Naive thymus-derived CD4-positive, alpha-beta T cell (primary cell): Measurements from ENCODE around the gene PKHD1. TPM values are rescaled to one million over a fixed set of nuclear protein-coding genes. Genes with fewer than 3 reads are reported as not detected.

Experiments
- ATAC-seq: fragments of 150-1000 bp; cut with Tn5 transposase; 2 replicates; pipeline ENCODE4 v1.10.0; 2021; ENCODE audit warnings: mild to moderate bottlenecking, moderate library complexity
- CTCF ChIA-PET: fragments of 350-600 bp; sonication (Branson Sonifier 250); formaldehyde crosslinking; loops from one replicate; lab custom pipeline; 2021; ENCODE audit warnings: antibody characterized with exemption; lab: Charles Lee
- POLR2A ChIA-PET: fragments of 350-600 bp; sonication (Branson Sonifier 250); formaldehyde crosslinking; loops from one replicate; lab custom pipeline; 2021; ENCODE audit warnings: antibody characterized with exemption, inconsistent platforms; lab: Charles Lee
- DNase-seq, 9 donors: peaks; one replicate each; pipeline versions ENCODE4 v3.0.0 to v3.0.0-alpha.2; 2020 to 2022; ENCODE audit warnings: mixed read lengths in 1 of 9
- H3K27ac ChIP-seq: one replicate; pipeline ENCODE4 v1.7.0; 2013; ENCODE audit warnings: mild to moderate bottlenecking, low read depth, low read length, moderate library complexity
- H3K27me3 ChIP-seq, 2 donors: one replicate each; pipeline ENCODE4 v1.7.0; 2013; ENCODE audit warnings: low read length in 2 of 2, mild to moderate bottlenecking in 2 of 2, moderate library complexity in 2 of 2; ENCODE audit not compliant: control insufficient read depth in 2 of 2, insufficient read depth in 2 of 2
- H3K36me3 ChIP-seq, 3 experiments: 1 replicate in 2 of 3; 2 replicates in 1 of 3; pipeline ENCODE4 v1.7.0; 2013; ENCODE audit warnings: low read length in 3 of 3, mild to moderate bottlenecking in 3 of 3, moderate library complexity in 1 of 3; ENCODE audit not compliant: insufficient read depth in 3 of 3, control insufficient read depth in 2 of 3
- H3K4me1 ChIP-seq, 2 donors: one replicate each; pipeline ENCODE4 v1.7.0; 2013; ENCODE audit warnings: low read length in 2 of 2, mild to moderate bottlenecking in 2 of 2, moderate library complexity in 1 of 2; ENCODE audit not compliant: control insufficient read depth in 2 of 2, insufficient read depth in 2 of 2
- H3K4me3 ChIP-seq: 2 replicates; pipeline ENCODE4 v1.7.0; 2013; ENCODE audit warnings: mild to moderate bottlenecking, low read length
- H3K9me3 ChIP-seq, 3 experiments: 1 replicate in 2 of 3; 2 replicates in 1 of 3; pipeline ENCODE4 v1.7.0; 2013; ENCODE audit warnings: low read length in 3 of 3; ENCODE audit not compliant: control insufficient read depth in 2 of 3
- H3K27ac Mint-ChIP-seq, 9 donors: one replicate each; pipeline ENCODE4 v1.8.0; 2020 to 2022; ENCODE audit warnings: mixed read lengths in 9 of 9, mild to moderate bottlenecking in 8 of 9, moderate library complexity in 5 of 9, inconsistent platforms in 2 of 9
- H3K27me3 Mint-ChIP-seq, 5 donors: one replicate each; pipeline ENCODE4 v1.8.0; 2021 to 2022; ENCODE audit warnings: mixed read lengths in 5 of 5, mild to moderate bottlenecking in 1 of 5
- H3K36me3 Mint-ChIP-seq, 5 donors: one replicate each; pipeline ENCODE4 v1.8.0; 2020 to 2022; ENCODE audit warnings: mixed read lengths in 5 of 5, mild to moderate bottlenecking in 3 of 5, inconsistent platforms in 1 of 5
- H3K4me1 Mint-ChIP-seq, 7 donors: one replicate each; pipeline ENCODE4 v1.8.0; 2020 to 2022; ENCODE audit warnings: mixed read lengths in 7 of 7, mild to moderate bottlenecking in 3 of 7, inconsistent platforms in 1 of 7
- H3K4me3 Mint-ChIP-seq, 10 donors: one replicate each; pipeline ENCODE4 v1.8.0; 2020 to 2022; ENCODE audit warnings: mild to moderate bottlenecking in 10 of 10, mixed read lengths in 10 of 10, moderate library complexity in 6 of 10, inconsistent platforms in 2 of 10
- H3K9me3 Mint-ChIP-seq, 11 donors: one replicate each; pipeline ENCODE4 v1.8.0; 2020 to 2022; ENCODE audit warnings: mixed read lengths in 11 of 11, mild to moderate bottlenecking in 4 of 11, inconsistent platforms in 1 of 11, moderate library complexity in 1 of 11
- intact Hi-C, 2 donors: fragments of 100-400 bp; cut with micrococcal nuclease; formaldehyde crosslinking; loops; one replicate each; pipeline ENCODE4 v1.15.1; 2023
- polyA plus RNA-seq, 2 donors: library from polyadenylated mRNA; unstranded; fragments of 300-500 nt; fragmentation: Illumina TruSeq; gene quantifications; one replicate each; pipeline ENCODE4 v1.2.3, GENCODE V29; 2021
- total RNA-seq, 6 experiments: library from RNA in 5 of 6; stranded (reverse) in 5 of 6; gene quantifications; 1 replicate in 5 of 6; 2 replicates in 1 of 6; pipeline ENCODE4 v1.2.3 and lab custom pipeline; 2021 to 2026

PKHD1 gene
- total and polyA plus RNA-seq, 7 experiments from 2014 or later, result not detected

- ATAC-seq (no peak), DNase-seq (no peak)
- peaks cover 0 to 2% (median 0%) of the 10 kb centered on the region in 11 donors for H3K9me3 Mint-ChIP-seq
- H3K4me3 Mint-ChIP-seq, result no peak overlapping the region
- H3K36me3 Mint-ChIP-seq, result peaks cover 0 to 4% (median 0%) of the 10 kb centered on the region in 5 donors
- H3K27me3 ChIP-seq, result no peaks in the 10 kb centered on the region
- intact Hi-C loops, result no loop called here
- H3K4me3 ChIP-seq, result no peak overlapping the region
- H3K36me3 ChIP-seq, result no peaks in the 10 kb centered on the region
- POLR2A ChIA-PET, result no interaction called here
- no peaks in the 10 kb centered on the region for H3K9me3 ChIP-seq
- no peaks in the 10 kb centered on the region for H3K4me1 ChIP-seq
- peaks cover 13 to 33% (median 19%) of the 10 kb centered on the region in 5 donors for H3K27me3 Mint-ChIP-seq
- H3K27ac Mint-ChIP-seq, result no peak overlapping the region
- CTCF ChIA-PET, result no interaction called here
- H3K4me1 Mint-ChIP-seq, result no peaks in the 10 kb centered on the region
- no peak overlapping the region for H3K27ac ChIP-seq
Measured at GRCh38 chr6:52130440-52130839, 43.0 kb upstream of the PKHD1 start.

- no peaks in the 10 kb centered on the region for H3K9me3 ChIP-seq
- no peaks in the 10 kb centered on the region for H3K36me3 ChIP-seq
- Mint-ChIP-seq H3K27me3 (peaks cover 21 to 52% (median 43%) of the 10 kb centered on the region in 5 donors), H3K27ac (no peak overlapping the region), H3K9me3 (peaks cover 0 to 2% (median 0%) of the 10 kb centered on the region in 11 donors), H3K4me3 (no peak overlapping the region), H3K36me3 (peaks cover 0 to 4% (median 0%) of the 10 kb centered on the region in 5 donors), H3K4me1 (no peaks in the 10 kb centered on the region)
- intact Hi-C loops, result no loop called here
- H3K4me1 ChIP-seq, result no peaks in the 10 kb centered on the region
- ChIA-PET CTCF (no interaction called here), POLR2A (no interaction called here)
- H3K27ac ChIP-seq, result no peak overlapping the region
- no peak overlapping the region for H3K4me3 ChIP-seq
- no peaks in the 10 kb centered on the region for H3K27me3 ChIP-seq
- ATAC-seq, result no peak
- DNase-seq, result no peak
Measured at GRCh38 chr6:52127957-52128356, 40.5 kb upstream of the PKHD1 start.

- DNase-seq (no peak), ATAC-seq (no peak)
- Histone ChIP-seq H3K27ac (no peak overlapping the region), H3K9me3 (no peaks in the 10 kb centered on the region), H3K4me3 (no peak overlapping the region), H3K4me1 (no peaks in the 10 kb centered on the region), H3K27me3 (no peaks in the 10 kb centered on the region), H3K36me3 (no peaks in the 10 kb centered on the region)
- intact Hi-C loops, result no loop called here
- ChIA-PET CTCF (no interaction called here), POLR2A (no interaction called here)
- Mint-ChIP-seq H3K27me3 (peaks cover 27 to 57% (median 54%) of the 10 kb centered on the region in 5 donors), H3K27ac (no peak overlapping the region), H3K9me3 (peaks cover 0 to 7% (median 3%) of the 10 kb centered on the region in 11 donors), H3K4me3 (no peak overlapping the region), H3K4me1 (no peaks in the 10 kb centered on the region), H3K36me3 (peaks cover 0 to 3% (median 0%) of the 10 kb centered on the region in 5 donors)
Measured at GRCh38 chr6:52126231-52126630, 38.8 kb upstream of the PKHD1 start.

- H3K4me3 ChIP-seq, result no peak overlapping the region
- ATAC-seq (no peak), DNase-seq (no peak)
- H3K36me3 Mint-ChIP-seq, result peaks cover 0 to 3% (median 0%) of the 10 kb centered on the region in 5 donors
- POLR2A ChIA-PET, result no interaction called here
- no peaks in the 10 kb centered on the region for H3K27me3 ChIP-seq
- H3K27ac ChIP-seq, result no peak overlapping the region
- no peaks in the 10 kb centered on the region for H3K36me3 ChIP-seq
- intact Hi-C loops, result no loop called here
- peaks cover 0 to 10% (median 3%) of the 10 kb centered on the region in 11 donors for H3K9me3 Mint-ChIP-seq
- no peak overlapping the region for H3K4me3 Mint-ChIP-seq
- H3K27me3 Mint-ChIP-seq, result peaks cover 27 to 58% (median 54%) of the 10 kb centered on the region in 5 donors
- no peaks in the 10 kb centered on the region for H3K4me1 ChIP-seq
- CTCF ChIA-PET, result no interaction called here
- H3K27ac Mint-ChIP-seq, result no peak overlapping the region
- no peaks in the 10 kb centered on the region for H3K4me1 Mint-ChIP-seq
- H3K9me3 ChIP-seq, result no peaks in the 10 kb centered on the region
Measured at GRCh38 chr6:52125572-52125971, 38.2 kb upstream of the PKHD1 start.

- DNase-seq, result no peak
- H3K4me3 Mint-ChIP-seq, result no peak overlapping the region
- peaks cover 0 to 3% (median 0%) of the 10 kb centered on the region in 5 donors for H3K36me3 Mint-ChIP-seq
- no peaks in the 10 kb centered on the region for H3K4me1 Mint-ChIP-seq
- H3K36me3 ChIP-seq, result no peaks in the 10 kb centered on the region
- no peak overlapping the region for H3K27ac Mint-ChIP-seq
- H3K4me1 ChIP-seq, result no peaks in the 10 kb centered on the region
- peaks cover 24 to 58% (median 54%) of the 10 kb centered on the region in 5 donors for H3K27me3 Mint-ChIP-seq
- H3K27me3 ChIP-seq, result no peaks in the 10 kb centered on the region
- ATAC-seq, result no peak
- H3K27ac ChIP-seq, result no peak overlapping the region
- intact Hi-C loops, result no loop called here
- ChIA-PET POLR2A (no interaction called here), CTCF (no interaction called here)
- H3K9me3 Mint-ChIP-seq, result peaks cover 0 to 14% (median 5%) of the 10 kb centered on the region in 11 donors
- H3K4me3 ChIP-seq, result no peak overlapping the region
- no peaks in the 10 kb centered on the region for H3K9me3 ChIP-seq
Measured at GRCh38 chr6:52125139-52125538, 37.7 kb upstream of the PKHD1 start.

DNA sequence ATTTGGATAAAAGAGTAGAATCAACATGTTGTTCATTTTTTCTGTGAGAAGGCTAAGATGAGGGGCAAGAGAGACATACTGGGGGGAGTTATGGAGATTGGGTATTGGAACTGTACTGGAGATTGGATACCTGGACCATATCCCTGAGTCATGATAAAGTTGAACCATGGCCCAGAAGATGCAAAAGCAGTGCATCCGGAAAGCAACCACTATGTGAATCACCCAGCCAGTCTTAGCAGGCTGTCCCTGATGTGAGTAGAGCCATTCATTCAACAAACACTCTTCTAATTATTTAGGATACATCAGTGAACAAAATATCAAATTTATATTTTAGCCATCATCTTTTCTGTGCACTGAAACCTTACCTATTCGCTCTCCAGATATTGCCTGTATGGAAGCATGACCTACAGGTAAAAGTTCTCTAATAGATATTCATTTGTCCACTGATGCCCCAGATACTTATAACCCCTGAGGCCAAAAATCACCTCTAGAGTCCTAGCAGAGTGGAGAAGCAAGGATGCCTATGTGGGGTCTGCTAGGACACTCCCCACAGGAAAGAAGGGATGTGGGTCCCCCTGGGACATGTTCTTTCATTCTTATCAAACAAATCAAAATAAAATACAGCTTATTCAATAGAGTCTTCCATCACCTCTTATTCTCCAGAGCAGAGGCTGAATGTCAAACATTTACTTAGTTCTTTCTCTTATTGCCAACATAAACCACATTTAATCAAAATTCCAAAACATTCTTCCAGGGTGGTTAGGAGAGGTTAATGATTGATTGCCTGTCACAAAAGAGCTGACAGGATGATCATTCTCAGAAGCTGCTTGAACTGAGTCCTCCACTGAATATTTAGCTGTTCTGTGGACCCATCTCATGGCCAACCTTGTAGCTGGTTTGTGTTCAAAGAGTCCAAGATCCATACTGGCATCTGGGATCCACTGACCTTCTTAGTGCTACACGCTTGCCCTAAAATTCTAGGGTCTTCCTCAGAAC lies 37.0 kb upstream of the PKHD1 start:
- ChIA-PET CTCF (no interaction called here), POLR2A (no interaction called here)

More for the DNA sequence above, 37.0 kb upstream of the PKHD1 start:
- Histone ChIP-seq H3K9me3 (no peaks in the 10 kb centered on the region), H3K4me3 (no peak overlapping the region), H3K27ac (no peak overlapping the region), H3K4me1 (no peaks in the 10 kb centered on the region), H3K27me3 (no peaks in the 10 kb centered on the region), H3K36me3 (no peaks in the 10 kb centered on the region)
- Mint-ChIP-seq H3K4me3 (no peak overlapping the region), H3K36me3 (peaks cover 0 to 3% (median 0%) of the 10 kb centered on the region in 5 donors), H3K9me3 (peaks cover 0 to 20% (median 7%) of the 10 kb centered on the region in 11 donors), H3K27ac (no peak overlapping the region), H3K27me3 (peaks cover 23 to 56% (median 54%) of the 10 kb centered on the region in 5 donors), H3K4me1 (no peaks in the 10 kb centered on the region)
- no peak for ATAC-seq
- no peak for DNase-seq
- intact Hi-C loops, result no loop called here
